ENCODE data around the gene FSTL4. TPM values are rescaled to one million over a fixed set of nuclear protein-coding genes. Genes with fewer than 3 reads are reported as not detected.

FSTL4 gene
- total and polyA plus RNA-seq, 2 donors (not counting 1 experiment from before 2014, with no cell fraction given), result 0.31 to 6.7 TPM

DNA sequence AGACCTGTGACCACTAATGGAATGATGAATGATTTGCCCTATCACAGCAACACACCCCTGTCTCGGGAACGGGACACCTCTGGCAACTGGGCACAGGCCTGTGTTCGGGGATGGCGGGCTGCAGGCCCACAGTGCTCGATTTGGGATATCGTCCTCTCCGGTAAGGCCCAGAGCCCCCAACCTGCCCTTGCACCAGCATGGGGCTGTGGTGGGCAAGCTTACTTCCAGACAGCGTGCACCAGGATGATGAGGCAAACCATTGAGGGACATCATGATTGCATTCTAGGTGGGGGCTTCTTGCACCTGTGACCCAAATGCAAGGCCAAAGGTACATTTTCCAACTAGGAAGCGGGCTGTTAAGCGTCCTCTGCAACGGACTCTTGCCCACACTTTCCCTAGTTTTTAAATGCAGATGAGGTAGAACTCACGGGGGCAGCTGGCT is 275.4 kb downstream of the FSTL4 start:
- ChIA-PET CTCF (no interaction called here), POLR2A (no interaction called here)
- Histone ChIP-seq H3K9ac (ENCODE audit: low read length) (no peak overlapping the region), H3K79me2 (ENCODE audit: control insufficient read depth, insufficient read depth, low read length) (no peaks in the 10 kb centered on the region), H3K9me3 (ENCODE audit: control extremely low read depth in 1 of 3, control insufficient read depth in 2 of 3, insufficient read depth in 1 of 3, low read length in 2 of 3) (no peaks in the 10 kb centered on the region), H3K27ac (ENCODE audit: low read length in 2 of 2) (no peak overlapping the region), H3K36me3 (replicated peaks in 1 of 2; ENCODE audit: control extremely low read depth in 1 of 2, control insufficient read depth in 1 of 2, extremely low read depth in 1 of 2, insufficient read depth in 2 of 2, low read length in 1 of 2) (no peaks in the 10 kb centered on the region), H2AFZ (ENCODE audit: insufficient read depth, low read depth, low read length, poor library complexity, severe bottlenecking) (no peak overlapping the region), H3K4me1 (ENCODE audit: control insufficient read depth in 2 of 2, insufficient read depth in 2 of 2, low read length in 2 of 2) (no peaks in the 10 kb centered on the region), H3K4me3 (ENCODE audit: control extremely low read depth in 1 of 5, extremely low read depth in 1 of 5, insufficient read depth in 1 of 5, low read depth in 2 of 5, low read length in 4 of 5) (no peak overlapping the region), H3K4me2 (replicated peaks; ENCODE audit: low read depth, low read length, poor library complexity, severe bottlenecking) (no peak overlapping the region), H4K20me1 (ENCODE audit: control insufficient read depth, insufficient read depth, low read length, poor library complexity, severe bottlenecking) (no peaks in the 10 kb centered on the region), H3K27me3 (replicated peaks in 1 of 4; ENCODE audit: control extremely low read depth in 1 of 4, control insufficient read depth in 3 of 4, insufficient read depth in 4 of 4, low read length in 3 of 4) (no peaks in the 10 kb centered on the region)
- no peak overlapping the region for H3K4me3 Mint-ChIP-seq
- WGBS (ENCODE audit: insufficient coverage), result 100% methylated on average over 10 of the region's 12 CpGs
- H3K4me1 Mint-ChIP-seq, result no peaks in the 10 kb centered on the region
- no peak for ATAC-seq (ENCODE audit: low read depth)
- TF ChIP-seq EZH2 (IDR thresholded peaks at IDR 0.05; ENCODE audit: borderline replicate concordance, insufficient read depth, low read depth, low read length, poor library complexity, severe bottlenecking) (no peak), CTCF (IDR thresholded peaks at IDR 0.05) (no peak)
- intact Hi-C loops (cut with micrococcal nuclease), result no loop called here
- DNase-seq, result no peak
- H3K27ac Mint-ChIP-seq, result no peak overlapping the region
- H3K9me3 Mint-ChIP-seq (ENCODE audit: insufficient read depth), result no peaks in the 10 kb centered on the region
- H3K27me3 Mint-ChIP-seq, result peaks cover 3% of the 10 kb centered on the region

DNA sequence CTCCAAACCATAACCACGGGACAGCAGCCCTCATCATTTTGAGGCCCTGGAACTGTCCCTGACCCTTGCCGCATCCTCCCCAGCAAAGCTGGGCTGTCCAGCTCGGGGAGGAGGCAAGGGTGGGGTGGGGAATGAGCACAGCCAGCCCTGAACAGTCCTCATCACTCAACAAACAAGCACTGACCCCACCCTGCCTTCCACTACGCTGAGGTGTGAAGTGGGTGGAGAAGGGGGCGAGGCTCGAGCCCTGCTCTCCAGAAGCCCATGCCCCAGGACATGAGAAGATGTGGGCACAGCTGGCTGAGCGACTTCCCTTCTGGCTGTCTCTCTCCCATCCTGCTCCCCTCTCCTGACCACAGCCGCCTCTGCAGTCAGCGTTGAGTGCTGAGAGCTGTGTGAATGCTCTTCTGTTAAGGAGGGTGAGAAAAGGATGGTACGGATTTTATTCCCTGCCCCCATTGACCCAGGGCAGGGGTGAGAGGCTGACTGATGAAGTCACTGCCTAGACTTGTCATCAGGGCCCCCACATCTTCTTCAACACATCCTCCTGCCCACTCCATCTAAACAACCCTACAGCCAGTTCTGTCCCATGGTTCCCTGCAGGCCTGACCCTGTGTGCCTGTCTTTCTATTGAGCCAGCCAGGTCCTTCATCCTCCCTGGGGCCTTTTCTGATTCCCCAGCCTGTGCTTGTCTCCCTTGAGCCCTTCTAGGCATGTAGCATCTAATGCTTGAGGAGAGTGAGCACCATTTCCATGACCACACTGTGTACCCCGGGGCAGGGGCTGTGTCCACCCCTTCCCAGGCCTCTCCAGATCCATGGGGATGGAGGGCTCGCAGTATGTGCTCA is 276.0 kb downstream of the FSTL4 start:
- intact Hi-C loops (cut with micrococcal nuclease), result no loop called here
- ChIA-PET POLR2A (no interaction called here), CTCF (no interaction called here)
- H3K27ac Mint-ChIP-seq, result no peak overlapping the region
- no peaks in the 10 kb centered on the region for H3K36me3 ChIP-seq (replicated peaks in 1 of 2; ENCODE audit: control extremely low read depth in 1 of 2, control insufficient read depth in 1 of 2, extremely low read depth in 1 of 2, insufficient read depth in 2 of 2, low read length in 1 of 2)
- no peaks in the 10 kb centered on the region for H3K79me2 ChIP-seq (ENCODE audit: control insufficient read depth, insufficient read depth, low read length)
- no peaks in the 10 kb centered on the region for H3K27me3 ChIP-seq (replicated peaks in 1 of 4; ENCODE audit: control extremely low read depth in 1 of 4, control insufficient read depth in 3 of 4, insufficient read depth in 4 of 4, low read length in 3 of 4)
- ATAC-seq (ENCODE audit: low read depth) (no peak), DNase-seq (no peak)
- H3K4me1 ChIP-seq (ENCODE audit: control insufficient read depth in 2 of 2, insufficient read depth in 2 of 2, low read length in 2 of 2), result no peaks in the 10 kb centered on the region
- TF ChIP-seq CTCF (IDR thresholded peaks at IDR 0.05) (no peak), EZH2 (IDR thresholded peaks at IDR 0.05; ENCODE audit: borderline replicate concordance, insufficient read depth, low read depth, low read length, poor library complexity, severe bottlenecking) (no peak)
- H3K4me1 Mint-ChIP-seq, result no peaks in the 10 kb centered on the region
- H3K9ac ChIP-seq (ENCODE audit: low read length), result no peak overlapping the region
- no peaks in the 10 kb centered on the region for H3K9me3 ChIP-seq (ENCODE audit: control extremely low read depth in 1 of 3, control insufficient read depth in 2 of 3, insufficient read depth in 1 of 3, low read length in 2 of 3)
- no peaks in the 10 kb centered on the region for H4K20me1 ChIP-seq (ENCODE audit: control insufficient read depth, insufficient read depth, low read length, poor library complexity, severe bottlenecking)
- WGBS (ENCODE audit: insufficient coverage), result 93% methylated on average over 2 of the region's 12 CpGs
- no peaks in the 10 kb centered on the region for H3K9me3 Mint-ChIP-seq (ENCODE audit: insufficient read depth)
- H3K27me3 Mint-ChIP-seq, result peaks cover 3% of the 10 kb centered on the region
- H3K4me2 ChIP-seq (replicated peaks; ENCODE audit: low read depth, low read length, poor library complexity, severe bottlenecking), result no peak overlapping the region
- no peak overlapping the region for H2AFZ ChIP-seq (ENCODE audit: insufficient read depth, low read depth, low read length, poor library complexity, severe bottlenecking)
- H3K4me3 Mint-ChIP-seq, result no peak overlapping the region
- no peak overlapping the region for H3K4me3 ChIP-seq (ENCODE audit: control extremely low read depth in 1 of 5, extremely low read depth in 1 of 5, insufficient read depth in 1 of 5, low read depth in 2 of 5, low read length in 4 of 5)
- no peak overlapping the region for H3K27ac ChIP-seq (ENCODE audit: low read length in 2 of 2)

Measured in B cell (primary cell).